ENCODE results near the gene SLC16A12. TPM values are rescaled to one million over a fixed set of nuclear protein-coding genes. Genes with fewer than 3 reads are reported as not detected.

Gene SLC16A12
- total RNA-seq, 1 experiment from 2014 or later = 1.0 TPM

DNA sequence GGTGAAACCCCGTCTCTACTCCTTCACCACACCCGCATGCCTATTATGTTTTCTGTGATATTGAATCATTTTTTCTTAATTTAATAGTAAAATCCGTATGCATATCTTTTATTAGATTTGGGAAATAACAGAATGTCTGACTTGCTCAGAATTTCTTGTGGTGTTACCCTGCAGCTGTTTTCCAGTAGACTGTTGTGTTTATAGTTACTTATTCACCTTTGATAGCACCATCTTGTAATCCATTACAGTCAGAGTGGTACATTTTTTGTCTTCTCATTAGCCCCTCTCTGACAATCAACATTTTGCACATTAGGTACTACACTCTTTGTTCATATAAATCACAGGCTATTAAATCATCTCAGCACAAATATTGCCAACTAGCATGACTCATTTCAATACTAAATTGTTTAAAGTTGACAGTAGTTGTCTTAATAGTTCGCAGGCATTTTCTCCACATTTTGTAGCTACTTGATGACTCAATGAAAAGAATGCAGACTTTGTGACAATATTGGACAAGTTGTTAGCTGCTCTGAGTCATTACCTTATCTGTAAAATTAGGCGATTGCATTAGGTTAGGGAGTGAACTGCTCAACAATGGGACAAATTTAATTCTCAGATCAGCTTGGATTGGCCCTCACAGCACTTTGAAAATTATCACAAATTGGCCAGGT lies 17.8 kb upstream of the SLC16A12 start:
- peak; percentile 44 for DNase-seq
- Mint-ChIP-seq H3K27me3 (ENCODE audit: unreplicated experiment) (no peaks in the 10 kb centered on the region), H3K27ac (ENCODE audit: unreplicated experiment) (peak overlapping the region; percentile 61), H3K4me3 (ENCODE audit: low read depth, unreplicated experiment) (no peak overlapping the region), H3K9me3 (ENCODE audit: low read depth, unreplicated experiment) (no peaks in the 10 kb centered on the region), H3K36me3 (ENCODE audit: insufficient read depth, unreplicated experiment) (peaks cover 14% of the 10 kb centered on the region), H3K4me1 (ENCODE audit: low read depth, unreplicated experiment) (peaks cover 59% of the 10 kb centered on the region)
- CTCF ChIA-PET = interaction anchor here (0.7 to 2.4 kb wide), 3 partner anchors 86 to 292 kb away, joined by 3 to 10 read pairs (median 4); partner anchors contain the start of gene IFIT5
- no peak for TF ChIP-seq CTCF (IDR thresholded peaks at IDR 0.05; ENCODE audit: unreplicated experiment)
- BruUV-seq (replicated peaks) = no TSS peak
- intact Hi-C loops (cut with micrococcal nuclease; ENCODE audit: unreplicated experiment) = loop anchor here (10.0 kb wide), 1 partner anchor 298 kb away; the partner anchor contains the start of gene LIPA

DNA sequence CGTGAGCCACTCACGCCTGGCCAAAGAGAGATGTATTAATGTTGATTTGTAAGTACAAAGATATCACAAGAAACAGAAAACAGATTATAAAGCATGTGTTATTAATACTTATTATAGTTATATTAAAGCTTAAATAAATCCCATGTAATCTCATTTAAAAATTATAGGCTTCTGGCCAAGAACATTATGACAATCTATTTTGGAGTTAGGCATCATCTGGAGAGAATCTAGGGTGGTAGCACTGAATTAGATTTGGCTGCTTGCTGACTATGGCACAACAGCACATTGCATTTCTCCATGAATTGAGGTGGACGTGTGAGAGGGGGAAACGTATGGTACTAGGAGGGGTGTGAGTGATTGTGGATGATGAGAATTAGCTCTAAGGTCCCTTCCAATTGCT lies 16.8 kb upstream of the SLC16A12 start:
- no TSS peak for BruUV-seq (replicated peaks)
- H3K27ac Mint-ChIP-seq (ENCODE audit: unreplicated experiment) = no peak overlapping the region

DNA sequence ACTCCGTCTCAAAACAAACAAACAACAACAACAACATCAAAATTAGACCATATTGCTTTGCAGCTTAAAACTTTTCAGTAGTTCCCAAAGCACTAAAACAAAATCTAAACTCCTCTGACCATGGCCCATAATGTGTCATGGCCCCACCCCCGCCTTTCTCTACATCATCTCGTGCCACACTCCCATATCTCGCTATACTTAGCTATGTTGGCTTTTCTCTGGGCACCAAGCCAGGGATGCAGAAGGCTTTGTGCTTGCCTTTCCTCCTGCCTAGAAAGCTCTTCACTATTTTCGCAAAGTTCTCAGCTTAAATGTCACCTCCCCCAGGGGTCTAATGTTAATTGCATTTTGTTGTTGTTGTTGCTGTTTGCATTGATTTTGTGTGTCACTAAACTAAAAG lies 15.1 kb upstream of the SLC16A12 start:
- Mint-ChIP-seq H3K27me3 (ENCODE audit: unreplicated experiment) (no peaks in the 10 kb centered on the region), H3K4me3 (ENCODE audit: low read depth, unreplicated experiment) (no peak overlapping the region), H3K4me1 (ENCODE audit: low read depth, unreplicated experiment) (peaks cover 55% of the 10 kb centered on the region), H3K27ac (ENCODE audit: unreplicated experiment) (no peak overlapping the region), H3K9me3 (ENCODE audit: low read depth, unreplicated experiment) (no peaks in the 10 kb centered on the region), H3K36me3 (ENCODE audit: insufficient read depth, unreplicated experiment) (peaks cover 14% of the 10 kb centered on the region)
- CTCF ChIA-PET = interaction anchor here (0.6 to 0.7 kb wide), 3 partner anchors 82 to 647 kb away, joined by 3 to 4 read pairs (median 4); no protein-coding TSS in a partner anchor
- intact Hi-C loops (cut with micrococcal nuclease; ENCODE audit: unreplicated experiment) = loop anchor here (10.0 kb wide), 1 partner anchor 296 kb away; the partner anchor contains the start of gene LIPA
- peak; percentile 47 for DNase-seq
- TF ChIP-seq CTCF (IDR thresholded peaks at IDR 0.05; ENCODE audit: unreplicated experiment) = no peak
- BruUV-seq (replicated peaks) = no TSS peak

More for the DNA sequence above, 16.8 kb upstream of the SLC16A12 start:
- intact Hi-C loops (cut with micrococcal nuclease; ENCODE audit: unreplicated experiment) = loop anchor here (10.0 kb wide), 1 partner anchor 297 kb away; the partner anchor contains the start of gene LIPA
- H3K4me1 Mint-ChIP-seq (ENCODE audit: low read depth, unreplicated experiment) = peaks cover 65% of the 10 kb centered on the region
- H3K9me3 Mint-ChIP-seq (ENCODE audit: low read depth, unreplicated experiment) = no peaks in the 10 kb centered on the region
- no peak for TF ChIP-seq CTCF (IDR thresholded peaks at IDR 0.05; ENCODE audit: unreplicated experiment)
- CTCF ChIA-PET = no interaction called here
- H3K4me3 Mint-ChIP-seq (ENCODE audit: low read depth, unreplicated experiment) = no peak overlapping the region
- H3K36me3 Mint-ChIP-seq (ENCODE audit: insufficient read depth, unreplicated experiment) = peaks cover 14% of the 10 kb centered on the region
- H3K27me3 Mint-ChIP-seq (ENCODE audit: unreplicated experiment) = no peaks in the 10 kb centered on the region
- no peak for DNase-seq

- CTCF ChIA-PET = interaction anchor here (0.7 kb wide), 1 partner anchor 82 kb away, joined by 3 read pairs; no protein-coding TSS in a partner anchor
- Mint-ChIP-seq H3K4me3 (ENCODE audit: low read depth, unreplicated experiment) (no peak overlapping the region), H3K36me3 (ENCODE audit: insufficient read depth, unreplicated experiment) (peaks cover 14% of the 10 kb centered on the region), H3K9me3 (ENCODE audit: low read depth, unreplicated experiment) (no peaks in the 10 kb centered on the region), H3K27me3 (ENCODE audit: unreplicated experiment) (no peaks in the 10 kb centered on the region), H3K27ac (ENCODE audit: unreplicated experiment) (peak overlapping the region; percentile 14), H3K4me1 (ENCODE audit: low read depth, unreplicated experiment) (peaks cover 49% of the 10 kb centered on the region)
- BruUV-seq (replicated peaks) = no TSS peak
- no peak for DNase-seq
- TF ChIP-seq CTCF (IDR thresholded peaks at IDR 0.05; ENCODE audit: unreplicated experiment) = no peak
- intact Hi-C loops (cut with micrococcal nuclease; ENCODE audit: unreplicated experiment) = no loop called here
Observed at GRCh38 chr10:89549510-89549909, 14.1 kb upstream of the SLC16A12 start.
